Measurements from ENCODE around the gene LRRC59. TPM values are rescaled to one million over a fixed set of nuclear protein-coding genes. Genes with fewer than 3 reads are reported as not detected.

LRRC59 gene
- polyA plus RNA-seq, 1 donor from 2014 or later: 67.2 TPM

DNA sequence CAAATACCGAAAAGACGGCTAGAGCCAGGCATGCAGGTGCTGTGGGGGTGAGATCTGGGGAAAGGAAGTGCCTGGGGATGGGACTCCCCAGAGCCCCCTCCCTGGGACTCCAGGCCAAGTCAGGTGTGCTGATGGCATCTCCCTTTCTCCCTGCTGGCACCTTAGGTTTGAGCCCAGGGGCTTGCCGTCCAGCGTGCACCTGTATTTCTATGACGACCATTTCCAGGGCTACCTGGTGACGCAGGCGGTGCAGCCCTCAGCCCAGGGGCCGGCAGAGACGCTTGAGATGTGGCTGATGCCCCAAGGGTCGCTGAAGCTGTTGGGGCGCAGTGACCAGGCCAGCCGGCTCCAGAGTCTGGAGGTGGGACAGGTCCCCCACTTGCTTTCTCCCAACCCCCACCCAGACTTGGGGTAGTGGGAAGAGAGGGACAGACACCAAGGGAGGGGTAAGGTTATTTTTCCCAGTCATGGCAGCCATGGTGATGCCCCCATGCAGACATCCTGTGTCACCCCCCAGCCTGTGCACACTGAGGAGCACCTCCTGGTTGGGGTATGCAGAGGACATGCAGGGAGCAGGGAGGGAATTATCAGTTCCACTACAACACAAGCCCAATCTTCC lies 40.3 kb downstream of the LRRC59 start:
- Histone ChIP-seq H3K9me3 (ENCODE audit: low read length) (no peaks in the 10 kb centered on the region), H3K4me3 (ENCODE audit: low read length) (no peak overlapping the region), H4K20me1 (ENCODE audit: insufficient read depth) (no peaks in the 10 kb centered on the region), H3K9me2 (ENCODE audit: insufficient read depth, low read length) (no peaks in the 10 kb centered on the region), H3F3A (ENCODE audit: insufficient read depth, low read length, poor library complexity, severe bottlenecking) (no peaks in the 10 kb centered on the region), H3K9ac (ENCODE audit: low read length) (no peak overlapping the region), H3K4me2 (ENCODE audit: low read length) (no peak overlapping the region), H3K27me3 (ENCODE audit: insufficient read depth, low read depth, low read length) (no peaks in the 10 kb centered on the region), H3K27ac (ENCODE audit: low read length) (no peak overlapping the region), H2AFZ (ENCODE audit: low read depth, low read length) (no peak overlapping the region), H3K79me2 (replicated peaks; ENCODE audit: insufficient read depth, low read length) (no peaks in the 10 kb centered on the region), H3K36me3 (ENCODE audit: insufficient read depth, low read length) (no peaks in the 10 kb centered on the region)
- TF ChIP-seq SMC3 (conservative IDR thresholded peaks at IDR 0.05; ENCODE audit: poor library complexity) (no peak), CTCF (IDR thresholded peaks at IDR 0.05; ENCODE audit: poor library complexity, severe bottlenecking) (no peak), RAD21 (conservative IDR thresholded peaks at IDR 0.05) (no peak), POLR2AphosphoS5 (IDR thresholded peaks at IDR 0.05) (no peak), TAF1 (IDR thresholded peaks at IDR 0.05; ENCODE audit: low read depth) (no peak), EP300 (conservative IDR thresholded peaks at IDR 0.05; ENCODE audit: poor library complexity, severe bottlenecking) (no peak), MXI1 (conservative IDR thresholded peaks at IDR 0.05; ENCODE audit: poor library complexity, severe bottlenecking) (no peak), EZH2 (IDR thresholded peaks at IDR 0.05; ENCODE audit: borderline replicate concordance, insufficient read depth, low read length, poor library complexity, severe bottlenecking) (no peak)
- TF ChIP-seq, protein P1, sequence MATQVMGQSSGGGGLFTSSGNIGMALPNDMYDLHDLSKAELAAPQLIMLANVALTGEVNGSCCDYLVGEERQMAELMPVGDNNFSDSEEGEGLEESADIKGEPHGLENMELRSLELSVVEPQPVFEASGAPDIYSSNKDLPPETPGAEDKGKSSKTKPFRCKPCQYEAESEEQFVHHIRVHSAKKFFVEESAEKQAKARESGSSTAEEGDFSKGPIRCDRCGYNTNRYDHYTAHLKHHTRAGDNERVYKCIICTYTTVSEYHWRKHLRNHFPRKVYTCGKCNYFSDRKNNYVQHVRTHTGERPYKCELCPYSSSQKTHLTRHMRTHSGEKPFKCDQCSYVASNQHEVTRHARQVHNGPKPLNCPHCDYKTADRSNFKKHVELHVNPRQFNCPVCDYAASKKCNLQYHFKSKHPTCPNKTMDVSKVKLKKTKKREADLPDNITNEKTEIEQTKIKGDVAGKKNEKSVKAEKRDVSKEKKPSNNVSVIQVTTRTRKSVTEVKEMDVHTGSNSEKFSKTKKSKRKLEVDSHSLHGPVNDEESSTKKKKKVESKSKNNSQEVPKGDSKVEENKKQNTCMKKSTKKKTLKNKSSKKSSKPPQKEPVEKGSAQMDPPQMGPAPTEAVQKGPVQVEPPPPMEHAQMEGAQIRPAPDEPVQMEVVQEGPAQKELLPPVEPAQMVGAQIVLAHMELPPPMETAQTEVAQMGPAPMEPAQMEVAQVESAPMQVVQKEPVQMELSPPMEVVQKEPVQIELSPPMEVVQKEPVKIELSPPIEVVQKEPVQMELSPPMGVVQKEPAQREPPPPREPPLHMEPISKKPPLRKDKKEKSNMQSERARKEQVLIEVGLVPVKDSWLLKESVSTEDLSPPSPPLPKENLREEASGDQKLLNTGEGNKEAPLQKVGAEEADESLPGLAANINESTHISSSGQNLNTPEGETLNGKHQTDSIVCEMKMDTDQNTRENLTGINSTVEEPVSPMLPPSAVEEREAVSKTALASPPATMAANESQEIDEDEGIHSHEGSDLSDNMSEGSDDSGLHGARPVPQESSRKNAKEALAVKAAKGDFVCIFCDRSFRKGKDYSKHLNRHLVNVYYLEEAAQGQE (IDR thresholded peaks at IDR 0.05; ENCODE audit: borderline replicate concordance): no peak

DNA sequence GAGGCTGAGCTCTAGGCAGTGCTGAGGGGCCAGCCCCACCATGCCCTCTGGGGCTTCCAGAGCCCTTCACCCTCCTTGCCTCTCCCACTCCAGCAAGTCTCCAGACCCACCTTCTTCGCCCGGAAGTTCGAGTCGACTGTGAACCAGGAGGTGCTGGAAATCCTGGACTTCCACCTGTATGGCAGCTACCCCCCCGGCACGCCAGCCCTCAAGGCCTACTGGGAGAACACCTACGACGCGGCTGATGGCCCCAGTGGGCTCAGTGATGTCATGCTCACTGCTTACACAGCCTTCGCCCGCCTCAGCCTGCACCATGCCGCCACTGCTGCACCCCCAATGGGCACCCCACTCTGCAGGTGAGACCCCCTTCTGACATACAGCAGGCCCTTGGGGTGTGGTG lies 40.9 kb downstream of the LRRC59 start:
- Histone ChIP-seq H3K79me2 (replicated peaks; ENCODE audit: insufficient read depth, low read length) (no peaks in the 10 kb centered on the region), H3K27me3 (ENCODE audit: insufficient read depth, low read depth, low read length) (no peaks in the 10 kb centered on the region), H3K4me3 (ENCODE audit: low read length) (no peak overlapping the region), H3K27ac (ENCODE audit: low read length) (no peak overlapping the region), H3K36me3 (ENCODE audit: insufficient read depth, low read length) (no peaks in the 10 kb centered on the region), H3K9me2 (ENCODE audit: insufficient read depth, low read length) (no peaks in the 10 kb centered on the region), H4K20me1 (ENCODE audit: insufficient read depth) (no peaks in the 10 kb centered on the region), H3K9me3 (ENCODE audit: low read length) (no peaks in the 10 kb centered on the region), H2AFZ (ENCODE audit: low read depth, low read length) (no peak overlapping the region), H3K9ac (ENCODE audit: low read length) (no peak overlapping the region), H3F3A (ENCODE audit: insufficient read depth, low read length, poor library complexity, severe bottlenecking) (no peaks in the 10 kb centered on the region), H3K4me2 (ENCODE audit: low read length) (no peak overlapping the region)
- TF ChIP-seq POLR2AphosphoS5 (IDR thresholded peaks at IDR 0.05) (no peak), SMC3 (conservative IDR thresholded peaks at IDR 0.05; ENCODE audit: poor library complexity) (no peak), RAD21 (conservative IDR thresholded peaks at IDR 0.05) (no peak), TAF1 (IDR thresholded peaks at IDR 0.05; ENCODE audit: low read depth) (no peak), EZH2 (IDR thresholded peaks at IDR 0.05; ENCODE audit: borderline replicate concordance, insufficient read depth, low read length, poor library complexity, severe bottlenecking) (no peak), EP300 (conservative IDR thresholded peaks at IDR 0.05; ENCODE audit: poor library complexity, severe bottlenecking) (no peak), CTCF (IDR thresholded peaks at IDR 0.05; ENCODE audit: poor library complexity, severe bottlenecking) (no peak), MXI1 (conservative IDR thresholded peaks at IDR 0.05; ENCODE audit: poor library complexity, severe bottlenecking) (no peak)
- TF ChIP-seq, protein P1 (IDR thresholded peaks at IDR 0.05; ENCODE audit: borderline replicate concordance): no peak

Data from neural cell (in vitro differentiated cells).